ENCODE results near the gene BORCS8.

- TF ChIP-seq RCOR1 (IDR thresholded peaks at IDR 0.05; ENCODE audit: low read depth, low read length) (no peak), RFX5 (IDR thresholded peaks at IDR 0.05) (no peak), EP300 (IDR thresholded peaks at IDR 0.05) (no peak)
Observed at GRCh38 chr19:19211499-19212420, 19.8 kb upstream of the BORCS8 start, which contains the start of gene NCAN.

Measured in A549 (cell line).